RPMI7951 (cell line): Measurements from ENCODE around the gene PNKD. TPM values are rescaled to one million over a fixed set of nuclear protein-coding genes. Genes with fewer than 3 reads are reported as not detected.

Experiments used
- DNase-seq: peaks from one replicate; pipeline ENCODE4 v3.0.0-alpha.2; 2012; ENCODE audit warnings: low read depth
- total RNA-seq: library from RNA; depleted of rRNA; stranded (reverse); fragments of >200 nt; shearing (Covaris generic); gene quantifications from 2 replicates; pipeline ENCODE4 v1.2.3, GENCODE V29; 2014; rRNA removed

The PNKD gene
- total RNA-seq = 85.5 and 98.8 TPM in 2 replicates

DNA sequence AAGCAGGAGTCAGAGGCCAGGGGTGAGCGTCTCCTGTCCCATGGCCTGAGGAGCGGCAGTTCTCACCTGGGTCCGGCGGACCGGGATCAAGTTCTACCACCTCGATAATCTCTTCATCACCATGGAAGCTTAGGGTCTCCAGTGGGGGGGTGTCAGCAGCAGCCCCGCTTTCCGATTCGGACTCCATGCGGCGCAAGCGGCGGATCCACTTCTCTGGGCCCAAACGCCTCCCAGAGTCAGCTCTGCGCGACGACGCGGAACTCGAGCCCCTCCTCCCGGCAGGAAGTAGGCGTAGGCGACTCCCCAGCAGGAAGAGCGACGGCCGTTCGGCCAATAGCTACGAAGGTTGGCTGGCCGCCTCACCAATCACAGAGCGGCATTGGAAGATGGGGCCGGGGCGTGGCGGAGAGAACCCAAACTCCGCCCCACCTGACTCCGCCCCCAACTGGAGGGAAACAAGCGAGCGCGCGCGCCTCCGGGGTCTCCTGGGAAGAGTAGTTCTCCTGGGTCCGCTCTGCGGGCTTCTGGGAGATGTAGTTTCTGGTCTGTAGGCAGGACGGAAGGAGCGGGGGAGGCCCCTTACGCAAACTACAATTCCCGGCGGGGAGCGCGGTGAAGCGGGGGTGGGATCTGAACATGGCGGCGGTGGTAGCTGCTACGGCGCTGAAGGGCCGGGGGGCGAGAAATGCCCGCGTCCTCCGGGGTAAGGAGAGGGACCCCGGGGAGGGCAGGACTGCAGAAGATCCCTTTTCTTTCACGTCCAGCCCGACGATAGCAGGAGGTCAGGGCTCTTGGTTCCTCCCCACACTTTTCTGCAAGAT lies at the start of gene PNKD, which contains the start of gene AAMP:
Gene PNKD, plus strand, starts transcription at position 620 of the 821 bp plus-strand sequence. Its CDS starts 17 bp downstream, at position 637.
Gene AAMP, minus strand, starts transcription at position 238 of the 821 bp plus-strand sequence. Its CDS starts 51 bp downstream, at position 187.
- DNase-seq = peak; percentile 99

DNA sequence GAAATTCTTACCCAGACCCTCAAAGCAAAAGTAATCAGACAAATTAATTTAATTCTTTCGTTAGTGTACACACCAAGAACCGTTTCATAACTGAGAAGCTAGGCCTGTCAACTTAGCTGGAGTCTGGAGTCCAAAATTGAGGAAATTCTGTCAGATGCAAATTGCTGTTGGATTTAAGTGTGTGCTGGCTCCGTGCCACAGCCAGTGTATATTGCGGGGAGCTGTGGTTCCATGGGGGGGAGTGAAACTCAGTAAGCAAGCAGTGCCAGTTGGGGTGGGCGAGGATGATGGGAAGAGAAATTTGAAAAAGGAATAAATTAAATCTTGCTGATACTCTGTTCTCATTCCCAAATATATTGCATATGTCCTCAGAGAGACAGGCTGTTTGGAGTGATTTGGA lies 49.3 kb upstream of the PNKD start:
- DNase-seq = no peak

GRCh38 chr2:218223046-218223445 lies 47.3 kb upstream of the PNKD start:
- no peak for DNase-seq

DNA sequence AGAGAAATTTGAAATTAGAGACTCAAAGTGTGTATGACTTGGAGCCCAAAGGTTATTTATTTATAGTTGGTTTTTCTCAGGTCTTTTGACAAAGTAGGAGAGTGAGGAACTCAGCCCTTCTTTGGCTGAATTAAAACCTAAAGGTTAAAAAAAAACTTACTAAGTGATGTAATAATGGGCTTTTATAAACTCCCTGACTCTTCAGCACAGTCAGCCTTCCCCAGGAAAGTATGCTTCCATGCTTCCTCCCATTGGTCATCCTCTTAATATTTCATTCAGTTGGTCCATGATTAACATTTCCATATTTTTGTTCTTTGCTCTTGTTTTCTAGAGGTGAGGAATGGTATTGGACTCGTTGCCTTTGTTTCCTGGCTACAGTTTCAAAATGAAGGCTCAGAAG lies 46.1 kb upstream of the PNKD start:
- no peak for DNase-seq

- DNase-seq = no peak
These were observed 43.4 kb upstream of the PNKD start for GRCh38 chr2:218226903-218227302.

DNA sequence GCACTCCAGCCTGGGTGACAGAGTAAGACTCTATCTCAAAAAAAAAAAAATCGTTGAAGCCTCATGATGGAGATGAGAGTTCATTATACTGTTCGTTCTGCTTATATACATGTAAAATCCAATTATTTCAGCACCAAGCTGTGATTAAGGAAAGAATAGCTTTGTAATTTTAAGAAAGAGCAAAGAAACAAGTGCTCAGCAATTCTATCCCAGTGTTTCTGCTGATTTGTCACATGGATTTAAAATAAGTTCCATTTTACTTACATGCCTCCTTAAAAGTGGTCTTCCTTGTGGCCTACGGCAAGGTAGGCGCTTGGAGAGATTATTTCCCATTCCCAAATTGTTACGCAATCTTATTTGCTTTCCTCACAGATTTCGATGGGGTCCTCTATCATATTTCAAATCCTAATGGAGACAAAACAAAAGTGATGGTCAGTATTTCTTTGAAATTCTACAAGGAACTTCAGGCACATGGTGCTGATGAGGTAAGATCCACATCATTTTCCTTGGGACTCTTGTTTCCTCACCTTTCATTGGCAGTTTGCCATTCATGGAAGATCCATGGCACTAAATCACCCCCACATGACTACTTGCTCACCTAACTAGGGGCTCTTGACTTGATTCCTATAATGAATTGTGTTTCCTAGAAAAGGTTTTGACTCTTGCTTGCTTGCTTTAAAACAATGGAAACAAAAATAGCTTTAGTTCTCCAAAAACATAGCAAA lies 41.8 kb upstream of the PNKD start:
- peak; percentile 23 for DNase-seq

- peak; percentile 91 for DNase-seq
These were observed 41.1 kb upstream of the PNKD start for GRCh38 chr2:218229239-218229638.

DNA sequence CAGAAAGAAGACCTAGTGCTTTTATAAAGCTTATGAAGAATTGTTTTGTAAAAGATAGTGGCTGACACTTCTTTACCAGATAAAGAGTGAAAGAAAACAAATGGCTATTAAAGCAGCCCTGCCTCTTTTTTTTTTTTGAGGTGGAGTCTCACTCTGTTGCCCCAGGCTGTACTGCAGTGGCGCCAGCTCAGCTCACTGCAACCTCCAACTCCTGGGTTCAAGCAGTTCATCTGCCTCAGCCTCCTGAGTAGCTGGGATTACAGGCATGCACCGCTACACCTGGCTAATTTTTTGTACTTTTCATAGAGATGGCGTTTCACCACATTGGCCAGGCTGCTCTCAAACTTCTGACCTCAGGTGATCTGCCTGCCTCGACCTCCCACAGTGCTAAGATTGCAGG lies 40.5 kb upstream of the PNKD start:
- DNase-seq = peak; percentile 83

GRCh38 chr2:218230882-218231281 lies 39.4 kb upstream of the PNKD start:
- DNase-seq = peak; percentile 60

GRCh38 chr2:218233543-218233942 lies 36.8 kb upstream of the PNKD start:
- no peak for DNase-seq

GRCh38 chr2:218234521-218234920 lies 35.8 kb upstream of the PNKD start:
- DNase-seq = no peak

- DNase-seq = no peak
These were observed 35.3 kb upstream of the PNKD start for GRCh38 chr2:218235017-218235416.

DNA sequence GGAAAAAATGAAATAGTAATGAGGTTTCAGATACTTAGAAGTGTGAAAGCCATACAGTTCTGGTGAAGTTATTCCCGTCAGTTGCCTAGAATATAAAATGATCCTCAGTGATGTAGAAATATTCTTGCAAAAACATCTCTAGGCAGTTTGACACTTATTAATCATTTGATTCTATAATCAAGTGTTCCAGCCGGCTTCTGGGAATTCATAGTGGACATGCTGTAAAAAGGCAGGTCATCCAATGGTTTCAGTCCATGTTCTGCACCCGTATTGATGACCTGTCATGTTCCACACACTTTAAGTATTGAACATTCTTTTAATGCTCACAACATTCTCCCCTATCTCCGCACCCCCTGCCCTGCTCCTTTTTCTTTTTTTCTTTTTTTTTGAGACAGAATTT lies 33.5 kb upstream of the PNKD start:
- DNase-seq = no peak

DNA sequence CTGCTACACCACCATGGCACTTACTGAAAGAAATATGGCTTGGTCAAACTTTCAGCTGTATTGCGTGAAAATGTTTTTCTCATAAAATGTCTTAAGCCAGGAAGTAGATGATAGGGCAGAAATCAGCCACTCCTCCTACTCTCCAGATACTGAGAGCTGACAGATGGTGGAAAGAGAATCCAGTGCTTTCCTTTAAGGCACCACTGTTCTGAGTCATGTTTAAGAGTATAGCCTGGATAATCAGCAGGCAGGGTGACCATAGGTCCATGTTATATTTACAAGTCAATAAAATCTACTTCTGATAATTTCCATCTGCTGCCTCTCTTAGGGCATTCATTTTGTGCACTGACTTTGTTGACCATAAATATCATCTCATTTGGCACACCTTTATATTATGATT lies 31.4 kb upstream of the PNKD start:
- DNase-seq = no peak

- no peak for DNase-seq
These were observed 26.1 kb upstream of the PNKD start for GRCh38 chr2:218244204-218244603.

DNA sequence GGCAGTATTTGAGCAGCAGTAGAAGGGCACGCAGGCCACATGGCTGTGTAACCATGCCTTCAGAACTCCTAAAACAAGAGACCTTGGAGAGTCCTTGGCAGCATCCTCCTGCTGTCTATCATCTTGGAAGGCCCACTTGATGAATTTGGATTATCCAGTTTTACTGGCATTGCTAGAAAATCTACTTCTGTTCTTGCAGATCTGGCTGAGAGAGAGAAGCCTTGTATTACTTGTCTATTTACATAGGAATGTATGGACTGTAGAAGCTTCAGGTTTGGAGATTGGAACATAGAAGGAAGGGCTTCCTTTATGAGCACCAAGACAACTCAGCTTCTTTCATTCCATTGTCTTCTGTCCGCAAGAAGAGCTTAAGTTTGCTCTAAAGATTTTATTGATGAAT lies 25.7 kb upstream of the PNKD start:
- DNase-seq = no peak

GRCh38 chr2:218245214-218245613 lies 25.1 kb upstream of the PNKD start:
- no peak for DNase-seq

DNA sequence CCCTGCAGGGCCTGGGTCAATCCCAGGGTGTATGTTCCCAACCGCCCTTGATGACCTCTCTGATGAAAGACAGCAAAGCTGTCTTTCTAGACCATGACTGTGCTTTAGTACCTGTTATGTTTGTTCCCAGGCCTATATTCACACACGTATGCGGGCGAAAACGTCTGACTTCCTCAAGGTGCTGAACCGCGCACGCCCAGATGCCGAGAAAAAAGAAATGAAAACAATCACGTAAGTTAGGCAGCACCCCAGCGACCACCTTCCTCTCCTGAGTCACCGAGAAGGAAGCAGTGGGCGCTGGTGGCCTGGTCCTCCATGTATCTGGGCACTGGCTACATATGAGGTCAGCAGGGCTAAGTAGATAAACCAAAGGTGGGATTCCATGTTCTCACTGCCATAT lies 20.6 kb upstream of the PNKD start:
- no peak for DNase-seq

GRCh38 chr2:218252509-218253231 lies 17.6 kb upstream of the PNKD start:
- DNase-seq = no peak

GRCh38 chr2:218253232-218253625 lies 17.1 kb upstream of the PNKD start:
- no peak for DNase-seq

DNA sequence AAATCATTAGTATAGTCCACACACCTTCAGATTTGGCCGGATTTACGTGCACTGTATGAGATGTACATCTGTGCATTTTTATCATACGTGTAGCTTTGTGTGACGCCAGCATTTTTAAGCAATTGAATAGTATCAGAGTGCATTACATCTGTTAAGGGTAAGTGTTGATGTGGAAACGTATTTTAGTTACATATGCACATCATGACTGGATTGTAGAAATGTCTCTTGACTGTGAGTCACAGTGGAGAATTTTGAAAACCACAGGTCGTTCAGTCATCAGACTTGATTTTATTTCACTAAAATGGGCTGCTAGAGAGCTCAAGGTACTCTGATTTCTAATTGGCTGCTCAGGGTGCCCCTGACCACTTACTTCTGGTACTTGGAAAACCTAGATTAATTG lies 14.9 kb upstream of the PNKD start:
- no peak for DNase-seq

- no peak for DNase-seq
These were observed 13.5 kb upstream of the PNKD start for GRCh38 chr2:218256612-218257350.
